ENCODE measurements around the gene USP28. TPM values are rescaled to one million over a fixed set of nuclear protein-coding genes. Genes with fewer than 3 reads are reported as not detected.

The USP28 gene
- total RNA-seq, 2 experiments from 2014 or later, result 26.1 to 26.8 TPM

GRCh38 chr11:113855803-113856202 lies 19.6 kb downstream of the USP28 start:
- Mint-ChIP-seq H3K9me3 (no peaks in the 10 kb centered on the region), H3K27me3 (ENCODE audit: low read depth) (no peaks in the 10 kb centered on the region), H3K4me1 (ENCODE audit: low read depth) (peaks cover 8% of the 10 kb centered on the region), H3K36me3 (ENCODE audit: low read depth) (peaks cover 16% of the 10 kb centered on the region), H3K4me3 (no peak overlapping the region), H3K27ac (no peak overlapping the region)
- CTCF ChIA-PET, result no interaction called here
- intact Hi-C loops (cut with micrococcal nuclease), result no loop called here
- no peak for DNase-seq

GRCh38 chr11:113850188-113850587 lies 25.2 kb downstream of the USP28 start:
- CTCF ChIA-PET, result interaction anchor here (1.3 kb wide), 1 partner anchor 17 kb away, joined by 3 read pairs; no protein-coding TSS in a partner anchor
- no peak for DNase-seq
- Mint-ChIP-seq H3K27ac (no peak overlapping the region), H3K4me3 (no peak overlapping the region), H3K36me3 (ENCODE audit: low read depth) (peaks cover 37% of the 10 kb centered on the region), H3K9me3 (no peaks in the 10 kb centered on the region), H3K4me1 (ENCODE audit: low read depth) (no peaks in the 10 kb centered on the region), H3K27me3 (ENCODE audit: low read depth) (no peaks in the 10 kb centered on the region)
- intact Hi-C loops (cut with micrococcal nuclease), result no loop called here

DNA sequence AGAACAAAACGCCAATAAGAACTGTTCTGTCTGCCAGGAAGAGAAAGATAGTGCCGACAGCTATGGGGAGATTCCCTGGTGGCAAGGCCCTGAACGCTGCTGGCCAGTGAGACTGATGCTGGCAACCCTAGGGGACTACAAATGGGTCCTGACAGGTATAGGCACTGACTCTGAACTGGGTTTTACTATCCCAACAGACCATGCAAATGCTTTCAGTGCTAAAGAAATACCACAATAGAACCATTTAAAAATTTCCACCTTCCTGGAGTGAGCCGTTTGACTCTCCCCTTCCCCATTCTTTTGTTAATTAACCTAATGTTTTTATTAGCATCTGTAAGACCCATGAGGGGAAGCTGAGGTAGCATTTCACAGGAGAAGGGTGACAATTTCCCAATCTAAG lies 25.7 kb downstream of the USP28 start:
- Mint-ChIP-seq H3K4me3 (no peak overlapping the region), H3K4me1 (ENCODE audit: low read depth) (no peaks in the 10 kb centered on the region), H3K36me3 (ENCODE audit: low read depth) (peaks cover 37% of the 10 kb centered on the region), H3K27me3 (ENCODE audit: low read depth) (no peaks in the 10 kb centered on the region), H3K9me3 (no peaks in the 10 kb centered on the region), H3K27ac (no peak overlapping the region)
- CTCF ChIA-PET, result no interaction called here
- intact Hi-C loops (cut with micrococcal nuclease), result no loop called here
- no peak for DNase-seq

GRCh38 chr11:113847580-113847979 lies 27.8 kb downstream of the USP28 start:
- H3K9me3 Mint-ChIP-seq, result no peaks in the 10 kb centered on the region
- DNase-seq, result no peak
- no peaks in the 10 kb centered on the region for H3K4me1 Mint-ChIP-seq (ENCODE audit: low read depth)
- intact Hi-C loops (cut with micrococcal nuclease), result no loop called here
- CTCF ChIA-PET, result no interaction called here
- H3K36me3 Mint-ChIP-seq (ENCODE audit: low read depth), result peaks cover 37% of the 10 kb centered on the region
- no peak overlapping the region for H3K27ac Mint-ChIP-seq
- H3K27me3 Mint-ChIP-seq (ENCODE audit: low read depth), result no peaks in the 10 kb centered on the region
- H3K4me3 Mint-ChIP-seq, result no peak overlapping the region

GRCh38 chr11:113847111-113847510 lies 28.3 kb downstream of the USP28 start:
- H3K27ac Mint-ChIP-seq, result no peak overlapping the region
- H3K36me3 Mint-ChIP-seq (ENCODE audit: low read depth), result peaks cover 34% of the 10 kb centered on the region
- intact Hi-C loops (cut with micrococcal nuclease), result no loop called here
- H3K27me3 Mint-ChIP-seq (ENCODE audit: low read depth), result no peaks in the 10 kb centered on the region
- no peaks in the 10 kb centered on the region for H3K4me1 Mint-ChIP-seq (ENCODE audit: low read depth)
- no peak for DNase-seq
- no peak overlapping the region for H3K4me3 Mint-ChIP-seq
- CTCF ChIA-PET, result no interaction called here
- H3K9me3 Mint-ChIP-seq, result no peaks in the 10 kb centered on the region

GRCh38 chr11:113841691-113842090 lies 33.7 kb downstream of the USP28 start:
- intact Hi-C loops (cut with micrococcal nuclease), result no loop called here
- CTCF ChIA-PET, result no interaction called here
- Mint-ChIP-seq H3K36me3 (ENCODE audit: low read depth) (peaks cover 16% of the 10 kb centered on the region), H3K9me3 (no peaks in the 10 kb centered on the region), H3K27me3 (ENCODE audit: low read depth) (no peaks in the 10 kb centered on the region), H3K4me1 (ENCODE audit: low read depth) (no peaks in the 10 kb centered on the region), H3K4me3 (no peak overlapping the region), H3K27ac (no peak overlapping the region)
- DNase-seq, result no peak

- no peak for DNase-seq
- Mint-ChIP-seq H3K27ac (no peak overlapping the region), H3K4me1 (ENCODE audit: low read depth) (no peaks in the 10 kb centered on the region), H3K27me3 (ENCODE audit: low read depth) (no peaks in the 10 kb centered on the region), H3K36me3 (ENCODE audit: low read depth) (peaks cover 16% of the 10 kb centered on the region), H3K9me3 (no peaks in the 10 kb centered on the region), H3K4me3 (no peak overlapping the region)
- CTCF ChIA-PET, result no interaction called here
- intact Hi-C loops (cut with micrococcal nuclease), result no loop called here
Measured at GRCh38 chr11:113840932-113841664, 34.3 kb downstream of the USP28 start.

- intact Hi-C loops (cut with micrococcal nuclease), result no loop called here
- CTCF ChIA-PET, result no interaction called here
- Mint-ChIP-seq H3K36me3 (ENCODE audit: low read depth) (peaks cover 16% of the 10 kb centered on the region), H3K27ac (no peak overlapping the region), H3K27me3 (ENCODE audit: low read depth) (no peaks in the 10 kb centered on the region), H3K4me1 (ENCODE audit: low read depth) (no peaks in the 10 kb centered on the region), H3K4me3 (no peak overlapping the region), H3K9me3 (no peaks in the 10 kb centered on the region)
- DNase-seq, result no peak
Measured at GRCh38 chr11:113839842-113840241, 35.5 kb downstream of the USP28 start.

DNA sequence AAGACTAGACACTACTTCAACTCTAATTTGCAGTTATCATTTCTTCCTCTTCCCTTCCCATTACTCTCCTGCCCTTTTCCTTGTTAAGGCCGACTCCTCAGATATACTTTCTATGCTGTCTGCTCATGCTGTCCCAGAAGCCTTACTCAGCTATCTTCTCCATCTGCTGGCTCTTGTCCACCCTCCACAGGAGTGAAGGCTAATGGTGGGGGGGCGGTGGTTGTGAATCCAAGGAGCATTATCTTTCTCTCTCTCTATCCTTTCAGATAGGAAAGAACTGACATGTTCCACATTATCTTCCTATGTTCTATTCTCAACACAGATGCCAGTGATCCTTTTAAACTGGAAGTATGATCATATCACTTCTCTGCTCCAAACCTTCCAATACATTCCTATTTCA lies 37.4 kb downstream of the USP28 start:
- intact Hi-C loops (cut with micrococcal nuclease), result no loop called here
- no peak overlapping the region for H3K4me3 Mint-ChIP-seq
- H3K4me1 Mint-ChIP-seq (ENCODE audit: low read depth), result no peaks in the 10 kb centered on the region
- CTCF ChIA-PET, result no interaction called here
- H3K9me3 Mint-ChIP-seq, result no peaks in the 10 kb centered on the region
- H3K27ac Mint-ChIP-seq, result no peak overlapping the region
- H3K27me3 Mint-ChIP-seq (ENCODE audit: low read depth), result no peaks in the 10 kb centered on the region
- peaks cover 14% of the 10 kb centered on the region for H3K36me3 Mint-ChIP-seq (ENCODE audit: low read depth)
- no peak for DNase-seq

DNA sequence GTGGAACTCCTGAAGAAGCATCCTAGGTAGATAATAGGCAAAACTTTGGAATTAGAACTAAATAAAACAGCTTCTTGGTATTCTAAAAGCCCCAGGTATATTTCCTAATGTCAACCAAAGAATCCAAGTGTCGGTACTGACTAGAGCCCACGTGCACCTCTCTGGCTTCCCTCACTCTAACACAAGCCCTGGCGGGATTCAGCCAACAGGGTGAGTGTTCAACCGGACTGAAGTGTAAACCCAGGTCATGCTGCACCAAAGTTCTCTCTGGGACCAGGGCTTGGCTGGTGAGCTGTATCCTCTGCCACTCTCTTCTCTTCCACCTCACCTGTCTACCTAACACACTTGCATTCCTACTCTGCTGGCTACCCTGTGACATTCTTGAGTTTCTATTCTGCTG lies 40.1 kb downstream of the USP28 start:
- intact Hi-C loops (cut with micrococcal nuclease), result no loop called here
- CTCF ChIA-PET, result no interaction called here
- no peak overlapping the region for H3K27ac Mint-ChIP-seq
- no peaks in the 10 kb centered on the region for H3K4me1 Mint-ChIP-seq (ENCODE audit: low read depth)
- H3K4me3 Mint-ChIP-seq, result no peak overlapping the region
- DNase-seq, result no peak
- H3K9me3 Mint-ChIP-seq, result no peaks in the 10 kb centered on the region
- H3K27me3 Mint-ChIP-seq (ENCODE audit: low read depth), result no peaks in the 10 kb centered on the region
- H3K36me3 Mint-ChIP-seq (ENCODE audit: low read depth), result peaks cover 13% of the 10 kb centered on the region

GRCh38 chr11:113833151-113833550 lies 42.2 kb downstream of the USP28 start:
- CTCF ChIA-PET, result interaction anchor here (1.1 kb wide), 1 partner anchor 18 kb away, joined by 3 read pairs; no protein-coding TSS in a partner anchor
- intact Hi-C loops (cut with micrococcal nuclease), result no loop called here
- no peaks in the 10 kb centered on the region for H3K27me3 Mint-ChIP-seq (ENCODE audit: low read depth)
- no peak overlapping the region for H3K27ac Mint-ChIP-seq
- H3K36me3 Mint-ChIP-seq (ENCODE audit: low read depth), result peaks cover 8% of the 10 kb centered on the region
- DNase-seq, result no peak
- H3K9me3 Mint-ChIP-seq, result no peaks in the 10 kb centered on the region
- no peaks in the 10 kb centered on the region for H3K4me1 Mint-ChIP-seq (ENCODE audit: low read depth)
- no peak overlapping the region for H3K4me3 Mint-ChIP-seq

GRCh38 chr11:113831314-113831713 lies 44.1 kb downstream of the USP28 start:
- intact Hi-C loops (cut with micrococcal nuclease), result no loop called here
- H3K27me3 Mint-ChIP-seq (ENCODE audit: low read depth), result no peaks in the 10 kb centered on the region
- no peaks in the 10 kb centered on the region for H3K9me3 Mint-ChIP-seq
- DNase-seq, result no peak
- no peaks in the 10 kb centered on the region for H3K4me1 Mint-ChIP-seq (ENCODE audit: low read depth)
- H3K4me3 Mint-ChIP-seq, result no peak overlapping the region
- CTCF ChIA-PET, result no interaction called here
- H3K36me3 Mint-ChIP-seq (ENCODE audit: low read depth), result peaks cover 18% of the 10 kb centered on the region
- H3K27ac Mint-ChIP-seq, result no peak overlapping the region

DNA sequence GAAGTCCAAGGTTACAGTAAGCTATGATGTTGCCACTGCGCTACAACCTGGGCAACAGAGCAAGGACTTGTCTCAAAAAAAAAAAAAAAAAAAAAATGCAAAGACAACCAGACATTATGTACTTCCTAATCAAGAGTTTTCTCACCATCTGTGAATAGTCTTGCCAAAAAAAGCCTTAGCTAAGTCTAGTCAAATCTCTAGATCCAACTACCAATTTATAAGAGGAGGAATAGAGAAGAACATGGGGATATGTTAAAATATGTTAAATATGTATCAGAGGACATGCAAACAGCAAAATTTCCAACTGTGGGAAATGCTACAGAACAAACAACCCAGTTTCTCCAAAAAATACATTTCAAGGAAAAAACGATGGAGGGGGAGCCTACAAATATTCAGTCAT lies 45.6 kb downstream of the USP28 start:
- H3K27ac Mint-ChIP-seq, result no peak overlapping the region
- DNase-seq, result no peak
- no peaks in the 10 kb centered on the region for H3K27me3 Mint-ChIP-seq (ENCODE audit: low read depth)
- H3K36me3 Mint-ChIP-seq (ENCODE audit: low read depth), result peaks cover 26% of the 10 kb centered on the region
- CTCF ChIA-PET, result no interaction called here
- intact Hi-C loops (cut with micrococcal nuclease), result no loop called here
- H3K4me1 Mint-ChIP-seq (ENCODE audit: low read depth), result no peaks in the 10 kb centered on the region
- no peaks in the 10 kb centered on the region for H3K9me3 Mint-ChIP-seq
- no peak overlapping the region for H3K4me3 Mint-ChIP-seq
